HG03565 (cell line): ENCODE data around the gene TNNI3.
"Not testable (repeated sequence)": the region's sequence is repeated elsewhere in the genome, so short reads cannot be mapped to it uniquely, and the experiment has no call there.

Source experiments
- ATAC-seq: cut with Tn5 transposase; IDR thresholded peaks from one replicate; pipeline ENCODE4 v1.9.1; 2021; ENCODE audit warnings: mild to moderate bottlenecking, moderate library complexity; ENCODE audit not compliant: unreplicated experiment

Gene TNNI3

DNA sequence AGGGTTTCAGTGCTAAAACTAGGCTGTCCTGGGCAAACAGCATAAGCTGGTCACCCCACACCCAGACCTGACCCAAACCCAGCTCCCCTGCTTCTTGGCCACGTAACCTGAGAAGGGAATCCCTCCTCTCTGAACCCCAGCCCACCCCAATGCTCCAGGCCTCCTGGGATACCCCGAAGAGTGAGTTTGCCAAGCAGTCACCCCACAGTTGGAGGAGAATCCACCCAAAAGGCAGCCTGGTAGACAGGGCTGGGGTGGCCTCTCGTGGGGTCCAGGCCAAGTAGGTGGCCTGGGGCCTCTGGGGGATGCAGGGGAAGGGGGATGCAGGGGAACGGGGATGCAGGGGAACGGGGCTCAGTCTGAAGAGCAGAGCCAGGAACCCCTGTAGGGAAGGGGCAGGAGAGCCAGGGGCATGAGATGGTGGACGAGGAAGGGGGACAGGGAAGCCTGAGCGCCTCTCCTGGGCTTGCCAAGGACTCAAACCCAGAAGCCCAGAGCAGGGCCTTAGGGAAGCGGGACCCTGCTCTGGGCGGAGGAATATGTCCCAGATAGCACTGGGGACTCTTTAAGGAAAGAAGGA is 42.9 kb downstream of the TNNI3 start:
- no peak for ATAC-seq

DNA sequence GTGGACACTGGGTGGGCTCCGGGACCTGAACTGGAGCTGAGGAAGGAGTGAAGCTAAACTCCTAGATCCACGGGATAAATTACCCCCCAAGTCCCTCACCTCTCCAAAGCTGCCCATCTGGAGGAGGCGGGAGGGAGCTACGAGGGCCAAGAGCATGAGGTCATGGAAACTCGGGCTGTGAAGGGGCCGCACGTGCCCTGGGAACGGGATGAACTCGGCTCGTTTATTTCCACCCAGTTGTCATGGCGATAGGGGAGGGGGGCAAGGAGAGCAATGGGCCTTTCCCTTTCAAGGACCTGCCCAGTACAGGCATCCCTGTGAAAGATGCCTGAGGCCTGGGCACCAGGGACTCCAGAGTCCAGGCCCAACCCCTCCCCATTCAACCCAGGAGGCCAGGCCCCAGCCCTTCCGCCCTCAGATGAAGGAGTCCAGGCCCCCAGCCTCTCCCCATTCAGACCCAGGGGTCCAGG is 43.9 kb downstream of the TNNI3 start:
- no peak for ATAC-seq

DNA sequence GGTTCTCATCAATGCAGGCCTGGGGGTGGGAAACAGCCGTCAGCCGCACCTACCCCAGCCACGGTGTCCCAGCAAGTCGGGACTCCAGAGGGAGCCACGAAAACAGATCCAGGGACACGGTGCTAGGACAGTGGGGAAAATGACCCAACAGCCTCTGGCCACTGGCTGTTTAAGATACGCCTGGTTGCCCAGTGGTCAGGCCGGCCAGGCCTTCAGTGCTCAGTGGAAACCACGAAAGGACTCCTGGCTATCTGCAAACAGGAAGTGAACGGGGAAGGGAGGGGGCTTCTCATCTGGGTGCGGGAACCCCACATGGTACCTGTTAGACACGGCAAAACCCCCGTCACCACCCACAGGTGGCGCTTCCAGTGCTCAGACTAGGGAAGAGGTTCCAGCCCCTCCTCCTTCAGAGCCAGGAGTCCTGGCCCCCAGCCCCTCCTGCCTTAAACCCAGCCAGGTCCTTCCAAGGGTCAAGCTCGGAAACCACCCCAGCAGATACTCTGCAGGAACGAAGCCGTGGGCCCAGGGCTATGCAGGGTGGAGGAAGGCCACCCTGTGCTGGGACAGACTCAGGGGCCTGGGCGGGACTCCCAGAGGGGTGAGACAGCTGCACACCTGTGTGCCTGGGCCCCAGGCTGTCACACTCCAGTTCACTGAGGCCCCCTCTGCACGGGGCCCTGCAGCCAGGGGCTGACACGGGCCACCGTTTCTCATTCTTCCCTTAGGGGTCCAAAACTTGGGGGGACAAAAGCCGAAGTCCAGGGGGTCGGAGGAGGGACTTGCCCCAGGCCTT is 44.6 kb downstream of the TNNI3 start:
- ATAC-seq = no peak

DNA sequence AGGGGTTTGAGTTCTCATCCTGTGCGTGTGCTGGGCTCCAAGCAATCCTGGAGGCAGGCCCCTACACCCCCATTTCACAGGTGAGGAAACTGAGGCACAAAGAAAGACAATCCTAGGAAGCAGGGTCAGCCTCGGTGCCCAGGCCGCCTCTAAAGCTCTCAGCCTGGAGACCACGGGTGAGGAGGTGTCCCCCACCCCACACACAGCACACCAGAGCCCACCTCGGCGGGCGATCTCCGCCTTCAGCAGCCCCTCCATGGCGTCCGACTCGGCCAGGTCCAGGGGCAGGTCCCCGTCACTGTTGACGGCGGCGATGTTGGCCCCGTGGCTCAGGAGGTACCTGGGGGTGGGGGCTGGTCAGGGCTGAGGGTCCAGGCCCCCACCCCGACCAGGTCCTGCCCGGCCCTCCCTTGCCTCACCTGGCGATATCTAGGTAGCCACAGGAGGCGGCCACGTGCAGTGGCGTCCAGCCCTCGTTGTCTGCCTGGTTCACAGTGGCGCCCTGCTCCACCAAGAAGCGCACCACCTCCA is 45.2 kb downstream of the TNNI3 start:
- no peak for ATAC-seq

DNA sequence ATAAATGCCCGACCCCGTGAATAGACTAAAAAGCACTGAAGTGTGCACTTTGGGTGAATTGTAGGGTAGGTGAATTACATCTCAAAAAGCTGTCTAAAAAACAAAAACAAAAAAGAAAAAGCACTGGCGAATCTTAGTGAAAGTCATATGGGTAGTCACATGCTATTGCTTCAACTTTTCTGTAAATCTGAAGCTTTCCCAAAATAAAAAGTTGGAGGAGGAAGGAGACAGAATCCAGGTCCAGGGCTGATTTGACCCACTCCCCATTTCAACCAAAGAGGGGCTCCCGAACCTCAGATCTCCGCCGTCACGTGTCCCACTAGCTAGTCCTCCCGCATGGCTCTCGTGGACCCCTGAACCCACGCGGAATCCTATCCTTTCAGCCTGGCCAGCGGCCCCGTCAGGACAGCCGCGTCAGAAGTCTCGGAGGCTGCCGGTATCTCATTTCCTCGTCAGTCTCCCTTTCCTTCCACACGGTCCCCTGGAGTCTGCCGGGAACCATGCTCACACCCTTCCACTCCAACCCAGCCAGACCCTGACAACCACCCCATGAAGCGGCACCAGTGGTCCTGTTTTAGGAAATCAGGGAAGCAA is 46.2 kb downstream of the TNNI3 start:
- no peak for ATAC-seq

DNA sequence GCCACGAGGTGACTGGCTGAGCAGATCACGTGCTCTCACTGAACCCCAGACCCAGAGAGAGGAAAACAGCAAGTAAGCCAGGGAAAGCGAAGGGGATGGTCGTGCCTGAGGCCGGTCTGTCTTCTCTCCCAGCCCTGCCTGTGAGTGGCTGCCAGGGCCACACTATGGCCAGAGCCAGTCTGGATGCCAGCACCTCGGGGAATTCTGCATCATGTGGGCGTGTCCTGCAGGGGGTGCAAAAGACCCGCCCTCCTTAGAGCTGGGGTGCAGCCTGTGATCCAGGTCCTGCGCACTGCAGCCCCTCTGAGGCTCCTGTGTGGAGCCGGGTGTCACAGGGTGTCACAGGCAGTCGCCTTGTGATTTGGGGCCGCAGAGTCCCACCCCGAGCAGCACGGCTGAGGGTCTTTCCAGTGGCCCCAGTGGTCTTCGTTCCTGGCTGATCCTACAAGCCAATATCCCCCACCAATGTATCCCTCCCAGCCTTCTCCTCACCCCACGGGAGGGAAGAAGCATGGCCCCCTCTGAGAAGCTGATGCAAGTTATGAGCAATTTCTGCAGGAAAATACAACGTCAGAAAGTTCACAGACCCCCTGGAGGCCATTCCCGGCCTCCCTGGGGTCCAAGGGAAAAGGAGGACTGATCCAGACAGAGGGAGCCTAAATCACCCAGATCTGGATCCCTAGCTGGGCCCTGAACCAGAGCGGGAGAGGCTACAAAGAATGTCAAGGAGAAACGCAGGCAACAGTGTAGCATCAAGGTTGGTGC is 47.8 kb downstream of the TNNI3 start:
- no peak for ATAC-seq

DNA sequence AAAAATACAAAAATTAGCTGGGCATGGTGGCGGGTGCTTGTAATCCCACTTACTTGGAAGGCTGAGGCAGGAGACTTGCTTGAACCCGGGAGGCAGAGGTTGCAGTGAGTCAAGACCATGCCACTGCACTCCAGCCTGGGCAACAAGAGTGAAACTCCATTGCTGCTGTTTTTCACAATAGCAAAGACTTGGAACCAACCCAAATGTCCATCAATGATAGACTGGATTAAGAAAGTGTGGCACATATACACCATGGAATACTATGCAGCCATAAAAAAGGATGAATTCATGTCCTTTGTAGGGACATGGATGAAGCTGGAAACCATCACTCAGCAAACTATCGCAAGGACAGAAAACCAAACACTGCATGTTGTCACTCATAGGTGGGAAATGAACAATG is 50.3 kb downstream of the TNNI3 start:
- ATAC-seq = not testable (repeated sequence)

DNA sequence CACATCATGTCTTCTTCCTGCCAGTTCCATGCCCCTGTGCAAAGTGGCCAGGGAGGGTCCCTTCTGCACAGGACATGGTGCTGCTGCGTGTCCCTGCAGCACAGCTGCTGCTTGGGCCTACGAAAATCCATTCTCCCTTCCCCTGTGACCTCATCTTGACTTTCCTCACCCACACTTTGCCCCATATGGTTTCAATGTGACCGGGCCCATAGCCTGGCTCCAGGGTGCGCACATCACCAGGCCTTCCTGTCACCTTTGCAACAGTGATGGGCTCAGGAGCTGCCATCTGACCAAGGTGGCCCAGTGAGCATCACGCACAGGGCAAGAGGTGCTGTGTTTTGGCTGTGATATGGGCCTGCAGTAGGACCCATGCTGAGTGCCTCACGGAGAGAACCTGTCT is 50.9 kb downstream of the TNNI3 start:
- ATAC-seq = no peak

DNA sequence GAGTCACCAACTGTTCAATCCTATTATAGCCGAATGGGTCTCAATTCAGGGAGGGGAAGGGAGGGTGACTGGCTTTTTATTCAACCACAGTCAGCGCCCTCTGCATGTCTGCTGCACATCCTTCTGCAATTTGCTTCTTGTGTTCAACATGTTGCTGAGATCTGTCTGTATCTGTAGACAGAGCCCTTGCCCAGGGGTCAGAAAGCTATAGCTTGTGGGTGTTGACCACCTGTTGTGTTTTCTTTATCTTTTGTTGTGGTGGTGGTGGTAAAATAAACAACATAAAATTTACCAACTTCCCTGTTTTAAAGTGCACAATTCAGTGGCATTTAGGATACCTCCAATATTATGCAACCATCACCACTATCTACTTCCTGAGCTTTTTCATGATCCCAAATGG is 52.3 kb downstream of the TNNI3 start:
- ATAC-seq = no peak

DNA sequence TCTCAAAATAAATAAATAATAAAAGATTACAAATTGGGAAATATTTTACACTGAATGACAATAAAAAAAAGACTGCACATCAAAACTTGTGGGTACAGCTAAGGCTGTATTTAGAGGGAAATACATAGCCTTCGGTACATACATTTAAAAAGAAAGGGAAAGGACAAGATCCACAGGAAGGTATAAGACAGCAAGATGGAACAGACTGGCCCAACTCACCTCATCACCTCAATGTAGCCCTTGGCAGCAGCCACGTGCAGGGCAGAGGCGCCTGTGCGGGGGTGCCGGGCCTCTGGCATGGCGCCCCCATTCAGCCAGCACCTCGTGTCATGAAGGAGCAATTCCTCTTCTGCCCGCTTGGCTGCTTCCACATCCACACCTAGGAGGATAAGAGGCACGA is 54.3 kb downstream of the TNNI3 start:
- no peak for ATAC-seq
